GM12864 (cell line): ENCODE measurements around the gene NOTUM.

Source experiments
- DNase-seq: peaks from one replicate; pipeline ENCODE4 v3.0.0-alpha.2; 2011; ENCODE audit warnings: low read depth
- H3K4me3 ChIP-seq: 2 replicates; pipeline ENCODE4 v1.5.1; 2011; ENCODE audit warnings: mild to moderate bottlenecking, low read depth, low read length, control low read depth
- CTCF ChIP-seq: IDR thresholded peaks from 2 replicates; pipeline ENCODE4 v1.5.1; 2011; ENCODE audit warnings: low read depth, mild to moderate bottlenecking, moderate library complexity, low read length, control low read depth, inconsistent platforms; ENCODE audit errors: missing control alignments

The NOTUM gene

DNA sequence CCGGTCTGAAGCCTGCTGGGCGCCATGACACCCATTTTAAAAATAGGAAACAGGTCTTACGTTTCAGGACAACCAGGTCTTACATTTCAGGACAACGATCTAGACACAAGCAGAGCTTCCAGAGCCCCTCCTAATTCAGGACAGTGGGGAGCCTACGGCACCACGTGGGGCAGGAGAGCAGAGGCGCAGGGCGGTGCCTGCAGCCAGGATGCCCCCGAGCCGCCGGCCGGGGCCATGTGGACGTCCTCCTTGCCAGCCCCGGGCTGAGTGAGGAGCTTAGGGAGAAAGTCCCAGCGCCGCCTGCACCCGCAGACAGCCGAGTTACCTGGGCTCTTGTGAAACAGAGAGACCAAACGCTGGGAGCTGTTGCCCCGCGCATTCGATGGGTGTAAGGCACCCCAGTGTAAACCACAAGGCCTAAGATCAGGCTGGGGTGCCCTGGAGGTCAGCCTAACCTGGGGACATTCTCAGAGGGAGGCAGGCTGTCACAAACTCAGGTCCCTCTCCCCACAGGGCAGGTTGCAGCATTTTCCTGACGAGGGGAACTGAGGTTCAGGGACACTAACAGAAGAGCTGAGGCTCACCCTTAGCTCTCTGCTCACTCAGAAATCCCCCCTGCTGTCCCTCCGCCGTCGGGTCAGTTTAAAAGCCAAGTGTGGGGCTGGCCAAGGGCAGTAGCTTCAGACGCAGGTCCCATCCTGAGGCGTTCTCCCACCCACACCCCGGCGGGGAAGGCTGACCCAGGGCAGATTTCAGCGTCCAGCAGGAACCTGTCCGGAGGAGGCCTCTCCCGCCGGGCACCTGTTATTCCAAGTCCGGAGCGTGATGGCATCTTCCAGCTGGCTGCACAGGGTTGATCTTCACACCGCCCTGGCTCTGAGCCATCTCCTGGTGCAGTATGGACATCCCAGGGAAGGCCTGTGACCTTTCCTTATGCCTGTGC lies 1.8 kb upstream of the NOTUM start:
- H3K4me3 ChIP-seq = no peak overlapping the region

GRCh38 chr17:81961521-81962498 lies 823 bp upstream of the NOTUM start:
- no peak overlapping the region for H3K4me3 ChIP-seq
- no peak for DNase-seq
- no peak for TF ChIP-seq CTCF

More for the DNA sequence above, 1.8 kb upstream of the NOTUM start:
- DNase-seq = no peak
- TF ChIP-seq CTCF = no peak

DNA sequence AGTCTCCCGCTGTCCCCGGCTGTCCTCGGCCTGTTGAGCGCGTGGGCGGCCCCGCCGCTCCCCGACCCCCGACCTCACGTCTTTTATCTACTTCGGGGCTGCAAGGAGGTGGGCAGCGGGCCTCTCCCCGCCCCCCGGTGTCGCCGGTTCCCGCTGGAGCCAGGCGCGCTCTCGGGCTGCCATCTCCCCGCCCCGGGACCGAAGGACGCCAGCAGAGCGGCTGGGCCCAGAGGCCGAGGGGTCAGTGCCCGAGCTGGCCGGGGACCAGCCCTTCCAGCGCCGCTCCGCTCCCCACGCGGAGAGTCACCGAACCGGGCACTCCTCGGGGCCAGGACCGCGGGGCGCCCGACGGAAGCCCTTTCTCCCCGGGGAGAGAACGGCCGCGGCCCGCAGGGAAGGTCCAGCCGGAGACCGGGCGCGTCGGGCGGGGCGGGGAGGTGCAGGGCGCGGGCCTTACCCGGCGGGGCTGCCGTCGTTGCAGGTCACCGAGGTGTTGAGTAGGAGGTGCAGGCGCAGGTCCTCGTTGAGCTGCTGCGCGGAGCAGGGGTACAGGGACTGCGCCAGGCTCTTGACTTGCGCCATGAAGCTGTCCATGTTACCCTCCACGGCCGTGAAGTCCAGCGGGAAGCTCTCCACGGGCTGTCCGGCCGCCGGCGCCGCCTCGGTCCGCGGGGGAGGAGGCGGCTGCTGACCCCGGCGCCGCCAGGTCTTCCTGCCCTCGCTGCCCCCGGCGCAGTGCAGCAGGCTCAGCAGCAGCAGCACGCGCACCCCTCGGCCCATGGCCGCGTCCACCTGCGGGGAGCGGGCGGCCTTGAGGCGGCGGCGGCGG lies 643 bp downstream of the NOTUM start:
- TF ChIP-seq CTCF = no peak
- no peak for DNase-seq
- peak overlapping the region; percentile 40; the same call in 1 of the 2 replicates for H3K4me3 ChIP-seq

GRCh38 chr17:81959362-81960129 lies 1.4 kb downstream of the NOTUM start:
- TF ChIP-seq CTCF = peak; percentile 77
- peak overlapping the region; percentile 40; the same call in 1 of the 2 replicates for H3K4me3 ChIP-seq
- DNase-seq = no peak

- DNase-seq = no peak
- H3K4me3 ChIP-seq = no peak overlapping the region
- no peak for TF ChIP-seq CTCF
Observed at GRCh38 chr17:81958633-81959342, 2.2 kb downstream of the NOTUM start.
